AG09309 (cell line): ENCODE data around the gene EDIL3.

ENCODE experiments used
- DNase-seq: peaks from one replicate; pipeline ENCODE4 v3.0.0-alpha.2; 2010; ENCODE audit warnings: low read depth
- H3K4me3 ChIP-seq: 2 replicates; pipeline ENCODE4 v1.5.1; 2011; ENCODE audit warnings: mild to moderate bottlenecking, low read depth, low read length, moderate library complexity; ENCODE audit not compliant: control insufficient read depth
- CTCF ChIP-seq: IDR thresholded peaks from 2 replicates; pipeline ENCODE4 v1.5.1; 2011; ENCODE audit warnings: mild to moderate bottlenecking, low read depth, low read length, inconsistent platforms; ENCODE audit not compliant: insufficient read depth, control insufficient read depth; ENCODE audit errors: missing control alignments

EDIL3 gene

DNA sequence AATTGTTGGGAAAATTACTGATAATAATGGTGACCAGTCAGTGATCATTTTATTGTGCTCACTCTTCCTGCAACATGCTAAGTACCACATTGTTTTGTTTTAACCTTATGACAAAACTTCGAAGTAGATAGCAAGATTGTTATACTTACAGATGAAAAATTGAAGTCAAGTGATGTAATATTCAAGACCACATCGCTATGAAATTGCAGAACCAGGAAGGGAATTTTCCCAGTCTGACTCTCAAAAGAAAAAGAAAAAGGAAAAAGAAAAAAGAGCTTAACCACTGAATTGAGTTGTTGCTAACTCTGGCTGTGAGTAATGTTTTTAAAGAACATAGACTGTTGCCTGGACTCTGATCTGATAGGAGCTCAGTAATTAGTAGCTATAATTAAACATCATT is 493.4 kb downstream of the EDIL3 start:
- no peak for TF ChIP-seq CTCF
- DNase-seq, result no peak
- no peak overlapping the region for H3K4me3 ChIP-seq
